Muscle of arm (tissue), 12 donors: ENCODE measurements around the gene HSPA1L. TPM values are rescaled to one million over a fixed set of nuclear protein-coding genes. Genes with fewer than 3 reads are reported as not detected.
"Not testable (repeated sequence)": the region's sequence is repeated elsewhere in the genome, so short reads cannot be mapped to it uniquely, and the experiment has no call there.

Experiments
- DNase-seq: peaks from one replicate; pipeline ENCODE4 v3.0.0-alpha.2; 2013
- polyA plus RNA-seq, 12 donors: library from polyadenylated mRNA; unstranded; fragments of 120-200 nt; gene quantifications; one replicate each; pipeline ENCODE4 v1.2.1, GENCODE V29; 2013; ENCODE audit not compliant: insufficient read length in 12 of 12

The HSPA1L gene
- polyA plus RNA-seq, 12 donors = 3.6 to 5.5 (median 4.5) TPM; not detected in 2

- DNase-seq = not testable (repeated sequence)
Measured at GRCh38 chr6:31817133-31817928, 2.2 kb upstream of the HSPA1L start.

DNA sequence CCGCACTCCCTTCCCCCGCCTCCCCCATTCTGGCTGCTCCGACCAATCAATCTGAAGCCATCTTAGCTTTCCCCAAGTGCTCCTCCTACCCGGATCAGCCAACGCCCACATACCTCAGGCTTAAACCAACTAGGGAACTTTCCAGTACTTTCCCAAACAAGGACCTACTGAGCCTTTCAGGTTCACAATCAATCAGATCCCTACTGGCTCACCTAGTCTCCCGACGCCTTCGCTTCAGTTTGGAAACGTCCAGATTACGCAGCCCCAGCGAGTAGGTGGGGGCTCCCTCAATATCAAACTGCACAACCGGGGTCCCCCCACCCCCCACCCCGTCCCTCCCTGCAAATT is 432 bp downstream of the HSPA1L start:
- DNase-seq = peak; percentile 98

DNA sequence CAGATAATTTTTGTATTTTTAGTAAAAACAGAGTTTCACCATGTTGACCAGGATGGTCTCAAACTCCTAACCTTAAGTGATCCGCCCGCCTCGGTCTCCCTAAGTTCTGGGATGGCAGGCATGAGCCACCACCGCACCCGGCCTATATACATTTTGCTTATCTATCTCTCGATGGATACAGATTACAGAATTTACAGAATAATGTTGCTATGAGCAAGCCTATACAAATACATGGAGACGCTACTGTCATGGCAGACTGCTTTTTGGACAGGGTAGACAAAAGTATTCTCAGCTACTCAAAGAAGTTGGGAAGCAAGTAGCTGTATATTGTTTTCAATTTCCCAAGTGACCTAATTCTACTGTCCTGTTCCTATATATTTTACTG is 1.6 kb downstream of the HSPA1L start:
- DNase-seq = no peak

- DNase-seq = no peak
Measured at GRCh38 chr6:31811645-31812044, 3.4 kb downstream of the HSPA1L start.

GRCh38 chr6:31808599-31808998 is 6.5 kb downstream of the HSPA1L start:
- not testable (repeated sequence) for DNase-seq

GRCh38 chr6:31806470-31807272 is 8.4 kb downstream of the HSPA1L start, which contains the start of gene LSM2:
LSM2 (minus strand) TSS chr6:31806966; CDS start chr6:31806757, 209 bp downstream.
- DNase-seq = peak; percentile 98

DNA sequence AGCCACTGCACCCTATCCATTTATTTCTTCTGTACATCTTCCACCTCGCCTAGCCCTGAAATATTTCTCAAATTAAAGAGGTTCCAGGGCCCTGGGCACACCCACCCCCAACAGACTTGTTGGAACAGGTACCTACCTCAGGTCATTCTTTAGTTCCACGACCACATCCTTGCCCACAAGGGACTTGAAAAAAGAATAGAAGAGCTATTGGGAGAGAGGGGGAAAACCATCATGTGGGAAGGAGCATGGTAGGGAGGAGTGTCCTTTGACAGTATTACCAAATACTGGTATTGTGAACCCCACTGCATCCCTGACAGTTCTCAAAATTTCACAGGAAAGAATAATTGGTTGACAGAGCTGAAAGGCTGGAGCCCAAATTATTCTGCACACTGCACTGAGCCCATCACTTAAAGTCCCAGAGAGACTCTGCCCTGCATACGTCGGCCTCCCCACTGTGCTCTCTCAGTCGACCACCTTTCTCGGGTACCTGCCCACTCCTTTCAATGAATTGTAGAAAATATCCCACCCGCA is 9.1 kb downstream of the HSPA1L start:
- DNase-seq = no peak

- DNase-seq = not testable (repeated sequence)
Measured at GRCh38 chr6:31801031-31801927, 13.8 kb downstream of the HSPA1L start.

DNA sequence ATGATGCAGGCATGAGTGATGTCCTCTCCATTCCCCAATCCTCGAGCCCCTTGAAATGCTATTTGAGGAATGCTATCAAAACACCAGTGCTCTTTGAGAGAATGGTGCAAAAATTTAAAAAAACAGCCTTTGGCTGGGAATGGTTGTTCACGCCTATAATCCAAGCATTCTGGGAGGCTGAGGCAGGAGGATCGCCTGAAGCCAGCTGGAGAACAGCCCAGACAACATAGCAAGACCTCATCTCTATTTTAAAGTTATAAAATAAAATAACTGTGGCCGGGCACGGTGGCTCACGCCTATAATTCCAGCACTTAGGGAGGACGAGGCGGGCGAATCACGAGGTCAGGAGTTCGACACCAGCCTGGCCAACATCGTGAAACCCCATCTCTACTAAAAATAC is 15.3 kb downstream of the HSPA1L start:
- DNase-seq = peak; percentile 38

DNA sequence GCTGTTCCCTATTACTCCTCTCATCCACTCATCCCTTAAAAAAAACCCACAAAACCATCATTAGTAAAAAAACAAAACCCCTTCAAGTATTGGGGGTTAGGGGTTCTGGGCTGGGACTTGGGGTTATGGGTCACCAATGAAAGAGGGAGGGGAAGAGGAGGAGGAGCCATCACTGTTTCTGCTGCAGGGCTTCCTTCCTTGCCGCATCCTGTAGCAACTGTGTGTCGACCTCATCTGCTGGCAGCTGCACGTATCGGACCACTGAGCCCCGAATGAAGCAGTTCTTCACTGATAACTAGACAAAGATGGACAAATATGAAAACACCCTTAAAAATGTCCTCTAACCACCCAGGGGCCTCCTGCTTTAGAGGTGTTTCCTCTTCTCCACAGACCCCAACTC is 17.5 kb downstream of the HSPA1L start:
- no peak for DNase-seq

GRCh38 chr6:31796993-31797385 is 18.1 kb downstream of the HSPA1L start:
- no peak for DNase-seq

GRCh38 chr6:31795616-31796298 is 19.3 kb downstream of the HSPA1L start, which contains the start of gene VARS1:
VARS1 (minus strand) TSS chr6:31795752; CDS start chr6:31795217, 535 bp downstream.
- peak; percentile 82 for DNase-seq

DNA sequence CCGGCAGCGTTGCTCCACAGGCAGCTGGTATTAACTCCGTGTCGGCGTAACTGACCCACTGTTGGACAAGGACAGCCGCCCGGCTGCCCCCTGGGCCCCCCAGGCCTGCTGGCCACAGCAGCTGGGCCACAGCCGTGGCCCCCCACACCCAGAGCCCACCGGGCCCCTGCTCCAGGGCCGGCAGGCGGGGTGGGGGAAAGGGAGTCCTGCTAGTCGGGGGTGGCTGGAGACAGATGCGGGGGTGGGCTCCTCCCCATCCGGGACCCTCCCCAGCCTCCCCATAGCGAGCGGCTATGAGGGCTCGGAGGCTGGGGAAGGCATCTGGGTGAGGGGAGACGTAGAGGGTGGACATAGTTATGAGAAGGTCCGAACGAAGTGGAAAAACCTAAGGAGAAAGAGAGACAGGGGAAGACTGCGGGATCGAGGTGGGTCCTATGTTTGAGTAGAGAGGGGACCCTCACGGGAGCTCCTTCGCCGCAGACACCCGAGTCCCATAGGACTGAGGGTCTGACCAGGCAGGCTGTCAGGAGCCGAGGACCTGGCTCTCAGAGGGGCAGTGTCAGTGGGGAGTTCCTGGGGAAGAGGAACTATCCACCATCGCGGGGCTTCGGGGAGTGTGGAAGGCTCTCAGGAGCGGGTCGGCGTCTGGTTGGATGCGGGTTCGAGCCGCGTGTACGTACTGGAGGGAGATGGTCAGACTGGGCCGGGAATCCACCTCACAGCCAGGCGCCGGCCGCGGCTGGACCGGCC is 20.0 kb downstream of the HSPA1L start:
- DNase-seq = peak; percentile 19

DNA sequence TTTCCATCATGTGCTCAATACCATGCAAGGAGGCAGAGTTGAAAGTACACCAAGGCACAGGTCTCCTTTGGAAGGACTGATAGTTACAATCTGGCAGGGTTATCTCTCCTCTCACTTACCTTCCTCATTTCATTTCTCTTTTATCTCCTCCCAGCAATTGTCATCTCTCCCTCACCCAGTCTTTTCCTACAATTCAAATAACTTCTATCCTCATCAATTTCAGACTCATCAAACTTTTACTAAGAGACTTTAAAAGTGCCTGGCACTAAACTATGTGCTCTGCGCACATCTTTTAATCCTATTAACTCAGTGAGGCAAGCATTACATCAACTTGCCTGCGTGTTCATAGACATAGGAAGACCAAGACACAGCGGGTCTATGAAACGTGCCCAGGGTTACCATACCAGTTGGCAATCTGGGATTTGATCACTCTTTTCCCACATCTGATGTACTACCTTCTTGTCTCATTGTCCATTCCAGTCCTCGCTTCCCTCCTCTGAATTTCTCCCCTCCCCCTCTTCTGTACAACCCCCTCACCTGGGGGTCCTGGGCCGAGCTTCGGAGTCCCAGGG is 20.7 kb downstream of the HSPA1L start:
- DNase-seq = peak; percentile 17

DNA sequence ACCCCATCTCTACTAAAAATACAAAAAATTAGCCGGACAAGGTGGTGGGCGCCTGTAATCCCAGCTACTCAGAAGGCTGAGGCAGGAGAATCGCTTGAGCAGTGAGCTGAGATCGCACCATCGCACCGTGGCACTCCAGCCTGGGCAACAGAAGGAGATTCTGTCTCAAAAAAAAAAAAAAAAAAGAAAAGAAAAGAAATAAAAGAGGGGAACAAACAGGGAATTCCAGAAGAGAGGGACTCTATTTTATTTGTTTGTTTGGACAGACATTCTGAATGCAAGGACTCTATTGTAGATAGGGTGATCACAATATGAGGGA is 21.2 kb downstream of the HSPA1L start:
- DNase-seq = not testable (repeated sequence)

DNA sequence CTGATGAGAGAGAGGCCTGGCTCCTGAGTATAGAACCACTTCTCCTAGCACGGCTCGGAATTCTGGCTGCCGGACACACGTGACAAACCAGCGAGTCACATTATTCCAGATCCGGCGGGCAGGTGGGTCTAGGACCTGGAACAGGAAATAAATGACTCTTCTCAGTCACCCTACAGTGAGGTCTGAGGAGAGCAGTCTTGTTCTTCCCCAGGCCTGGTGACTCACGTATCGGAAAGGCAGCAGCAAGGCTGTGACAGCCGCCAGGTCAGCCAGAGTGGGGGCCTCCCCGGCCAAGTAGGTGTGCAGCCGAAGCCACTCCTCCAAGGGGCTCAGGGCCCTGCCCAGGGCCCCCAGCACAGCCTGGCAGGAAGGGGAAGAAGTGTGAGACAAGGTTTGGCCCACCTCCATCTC is 22.3 kb downstream of the HSPA1L start:
- no peak for DNase-seq

DNA sequence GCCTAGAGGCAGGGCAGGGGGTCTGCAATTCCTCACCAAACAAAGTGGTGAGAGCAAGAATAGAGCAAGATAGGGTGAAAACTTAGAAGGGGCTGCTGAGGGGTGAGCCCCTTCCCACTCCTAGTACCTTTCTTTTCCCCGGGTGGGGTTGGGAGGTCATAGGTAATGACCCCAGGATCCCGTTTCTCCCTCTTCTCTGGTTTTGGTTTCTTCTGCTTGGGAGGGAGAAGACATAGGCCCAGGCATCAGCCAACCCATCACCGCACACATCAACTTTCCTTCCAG is 23.1 kb downstream of the HSPA1L start:
- no peak for DNase-seq

DNA sequence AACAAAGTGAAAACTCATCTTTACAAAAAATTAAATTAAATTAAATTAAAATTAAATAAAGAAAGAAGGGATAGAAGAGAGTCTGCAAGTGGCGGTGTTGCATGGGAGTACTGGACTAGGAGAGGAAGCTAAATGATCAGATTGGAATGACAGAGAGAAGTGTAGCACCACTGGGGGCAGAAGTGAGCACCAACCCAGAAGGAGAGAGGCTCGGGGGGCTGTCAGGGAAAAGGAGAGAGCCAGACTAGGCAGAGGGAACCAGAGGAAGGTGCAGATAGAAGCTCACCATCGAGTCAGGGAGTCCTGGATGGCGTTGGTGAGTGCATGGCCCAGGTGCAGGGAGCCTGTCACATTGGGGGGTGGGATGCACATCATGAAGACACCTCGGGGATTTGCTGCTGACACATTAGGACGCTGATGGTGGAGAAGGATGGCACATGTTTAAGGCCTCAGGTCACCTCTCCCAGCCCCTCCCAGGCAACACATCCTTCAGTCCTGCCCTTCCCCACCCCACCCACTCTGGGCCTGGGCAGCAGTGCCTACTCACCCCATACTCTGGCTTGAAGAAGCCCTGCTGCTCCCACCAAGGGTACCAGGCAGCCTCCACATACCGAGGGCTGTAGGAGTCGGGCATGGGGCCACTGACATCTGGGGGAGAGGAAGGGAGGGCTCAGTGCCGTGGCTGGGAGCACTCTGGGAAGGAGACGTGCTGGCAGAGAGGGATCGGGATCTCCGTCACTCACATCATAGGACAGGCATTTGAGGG is 23.6 kb downstream of the HSPA1L start:
- peak; percentile 46 for DNase-seq

DNA sequence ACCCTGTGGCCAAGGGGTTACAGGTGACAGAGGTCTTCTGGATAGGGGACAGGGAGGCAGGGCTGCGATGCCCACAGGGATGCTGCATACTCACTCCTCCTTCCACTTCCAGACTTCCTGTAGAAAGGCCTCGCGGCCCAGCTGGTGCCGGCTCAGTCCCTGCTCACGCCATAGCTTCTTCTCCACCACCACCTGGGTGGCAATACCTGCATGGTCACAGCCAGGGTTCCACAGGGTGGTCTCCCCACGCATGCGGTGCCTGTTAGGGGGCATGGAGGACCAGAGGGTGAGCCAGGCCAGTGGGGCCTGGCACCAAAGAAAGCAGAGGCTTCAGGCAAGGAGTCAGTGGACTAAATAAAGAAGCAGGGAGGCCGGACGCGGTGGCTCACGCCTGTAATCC is 29.6 kb downstream of the HSPA1L start:
- no peak for DNase-seq
